GM19395 (cell line): ENCODE results near the gene PIGC.

Experiments
- ATAC-seq: cut with Tn5 transposase; IDR thresholded peaks from one replicate; pipeline ENCODE4 v1.9.1; 2021; ENCODE audit warnings: mild to moderate bottlenecking, moderate library complexity; ENCODE audit not compliant: unreplicated experiment

Gene PIGC

GRCh38 chr1:172431721-172432192 lies 12.1 kb downstream of the PIGC start:
- ATAC-seq: no peak

GRCh38 chr1:172431204-172431603 lies 12.7 kb downstream of the PIGC start:
- ATAC-seq: no peak

- ATAC-seq: no peak
Observed at GRCh38 chr1:172430128-172430454, 13.8 kb downstream of the PIGC start.

- ATAC-seq: no peak
Observed at GRCh38 chr1:172429331-172430127, 14.3 kb downstream of the PIGC start.

GRCh38 chr1:172427191-172427590 lies 16.7 kb downstream of the PIGC start:
- no peak for ATAC-seq

GRCh38 chr1:172425339-172425738 lies 18.5 kb downstream of the PIGC start:
- no peak for ATAC-seq

GRCh38 chr1:172423336-172423735 lies 20.5 kb downstream of the PIGC start:
- ATAC-seq: no peak

GRCh38 chr1:172421974-172422604 lies 21.8 kb downstream of the PIGC start:
- no peak for ATAC-seq

GRCh38 chr1:172420385-172420784 lies 23.5 kb downstream of the PIGC start, which contains the start of gene C1orf105:
TSS of gene C1orf105 (plus strand) at chr1:172420685. CDS start at chr1:172420886, 201 bp downstream.
- ATAC-seq: no peak

- no peak for ATAC-seq
Observed at GRCh38 chr1:172417557-172417956, 26.3 kb downstream of the PIGC start.

- ATAC-seq: no peak
Observed at GRCh38 chr1:172416496-172417035, 27.3 kb downstream of the PIGC start.

- ATAC-seq: no peak
Observed at GRCh38 chr1:172414331-172414730, 29.5 kb downstream of the PIGC start.

- no peak for ATAC-seq
Observed at GRCh38 chr1:172411791-172412338, 32.0 kb downstream of the PIGC start.

GRCh38 chr1:172410027-172410426 lies 33.8 kb downstream of the PIGC start:
- ATAC-seq: no peak

GRCh38 chr1:172408958-172409357 lies 34.9 kb downstream of the PIGC start:
- ATAC-seq: no peak

- ATAC-seq: no peak
Observed at GRCh38 chr1:172406968-172407367, 36.9 kb downstream of the PIGC start.

GRCh38 chr1:172405912-172406311 lies 38.0 kb downstream of the PIGC start:
- ATAC-seq: no peak

- ATAC-seq: no peak
Observed at GRCh38 chr1:172404121-172404520, 39.7 kb downstream of the PIGC start.

GRCh38 chr1:172402878-172403569 lies 40.8 kb downstream of the PIGC start:
- no peak for ATAC-seq

GRCh38 chr1:172401892-172402291 lies 42.0 kb downstream of the PIGC start:
- no peak for ATAC-seq

GRCh38 chr1:172401477-172401876 lies 42.4 kb downstream of the PIGC start:
- no peak for ATAC-seq
